ENCODE measurements around the gene LEFTY2. TPM values are rescaled to one million over a fixed set of nuclear protein-coding genes. Genes with fewer than 3 reads are reported as not detected.
"Not testable (repeated sequence)": the region's sequence is repeated elsewhere in the genome, so short reads cannot be mapped to it uniquely, and the experiment has no call there.

The LEFTY2 gene
- total RNA-seq, 3 donors from 2014 or later, result not detected

GRCh38 chr1:225942574-225942973 lies 1.6 kb upstream of the LEFTY2 start:
- DNase-seq, result no peak
- H3K4me3 Mint-ChIP-seq, result no peak overlapping the region
- no peaks in the 10 kb centered on the region for H3K9me3 Mint-ChIP-seq
- peaks cover 12% of the 10 kb centered on the region for H3K4me1 Mint-ChIP-seq (ENCODE audit: low read depth)
- ATAC-seq, result no peak
- peaks cover 3% of the 10 kb centered on the region for H3K27me3 Mint-ChIP-seq (ENCODE audit: low read depth)
- H3K36me3 Mint-ChIP-seq (ENCODE audit: insufficient read depth), result no peaks in the 10 kb centered on the region

- DNase-seq (no peak), ATAC-seq (no peak)
- no peaks in the 10 kb centered on the region for H3K36me3 Mint-ChIP-seq (ENCODE audit: insufficient read depth)
- peaks cover 3% of the 10 kb centered on the region for H3K27me3 Mint-ChIP-seq (ENCODE audit: low read depth)
- H3K4me3 Mint-ChIP-seq, result no peak overlapping the region
- peaks cover 12% of the 10 kb centered on the region for H3K4me1 Mint-ChIP-seq (ENCODE audit: low read depth)
- no peaks in the 10 kb centered on the region for H3K9me3 Mint-ChIP-seq
Observed at GRCh38 chr1:225941942-225942222, 862 bp upstream of the LEFTY2 start.

GRCh38 chr1:225940385-225941151 lies 452 bp downstream of the LEFTY2 start:
- H3K36me3 Mint-ChIP-seq (ENCODE audit: insufficient read depth), result no peaks in the 10 kb centered on the region
- ATAC-seq (no peak), DNase-seq (no peak)
- H3K27me3 Mint-ChIP-seq (ENCODE audit: low read depth), result peaks cover 3% of the 10 kb centered on the region
- peaks cover 12% of the 10 kb centered on the region for H3K4me1 Mint-ChIP-seq (ENCODE audit: low read depth)
- H3K9me3 Mint-ChIP-seq, result no peaks in the 10 kb centered on the region
- no peak overlapping the region for H3K4me3 Mint-ChIP-seq

- not testable (repeated sequence) for H3K36me3 Mint-ChIP-seq (ENCODE audit: insufficient read depth); H3K27me3 Mint-ChIP-seq (ENCODE audit: low read depth); H3K4me1 Mint-ChIP-seq (ENCODE audit: low read depth); DNase-seq; H3K4me3 Mint-ChIP-seq; ATAC-seq; H3K9me3 Mint-ChIP-seq
Observed at GRCh38 chr1:225939939-225940310, 1.1 kb downstream of the LEFTY2 start.

DNA sequence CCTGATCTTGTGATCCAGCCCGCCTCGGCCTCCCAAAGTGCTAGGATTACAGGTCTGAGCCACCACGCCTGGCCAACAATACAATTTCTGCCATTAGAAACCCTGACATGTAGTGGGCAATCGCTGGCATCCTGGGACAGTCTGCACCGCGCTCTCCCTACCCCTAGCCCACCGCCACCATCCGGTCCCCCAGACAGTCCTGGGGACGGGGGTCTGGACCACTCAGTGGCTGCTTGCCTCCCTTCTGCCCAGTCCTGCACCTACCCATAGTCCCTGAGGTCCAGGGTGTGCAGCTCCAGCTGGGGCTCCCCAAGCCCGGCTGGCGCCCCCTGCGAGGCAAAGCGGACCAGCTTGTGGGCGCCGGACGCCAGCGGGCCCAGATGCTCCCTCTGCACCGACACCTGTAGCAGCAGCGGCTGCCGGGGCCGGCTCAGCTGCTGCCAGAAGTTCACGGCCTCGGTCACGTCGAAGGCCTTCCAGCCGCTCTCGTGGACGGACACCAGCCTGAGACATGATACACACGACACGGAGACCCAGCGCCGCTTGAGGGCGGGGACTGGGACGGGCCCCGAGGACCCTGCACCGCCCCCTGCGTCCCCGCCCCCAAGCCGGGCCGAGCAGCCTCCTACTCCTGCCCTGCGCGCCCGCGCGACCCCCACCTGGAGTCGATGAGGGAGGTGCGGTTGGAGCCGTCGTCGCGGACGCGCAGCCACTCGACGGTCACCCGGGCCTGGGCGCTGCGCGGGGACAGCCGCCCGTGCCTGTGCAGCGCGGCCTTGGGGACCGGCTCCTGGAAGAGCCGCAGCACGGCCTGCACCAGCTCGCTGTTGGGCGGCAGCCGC lies 1.7 kb downstream of the LEFTY2 start:
- not testable (repeated sequence) for DNase-seq; H3K9me3 Mint-ChIP-seq; ATAC-seq; H3K4me3 Mint-ChIP-seq; H3K27me3 Mint-ChIP-seq (ENCODE audit: low read depth); H3K36me3 Mint-ChIP-seq (ENCODE audit: insufficient read depth); H3K4me1 Mint-ChIP-seq (ENCODE audit: low read depth)

- Mint-ChIP-seq H3K36me3 (ENCODE audit: insufficient read depth) (no peaks in the 10 kb centered on the region), H3K4me1 (ENCODE audit: low read depth) (no peaks in the 10 kb centered on the region), H3K9me3 (no peaks in the 10 kb centered on the region), H3K27me3 (ENCODE audit: low read depth) (peaks cover 3% of the 10 kb centered on the region), H3K4me3 (no peak overlapping the region)
- DNase-seq (no peak), ATAC-seq (no peak)
Observed at GRCh38 chr1:225937048-225937968, 3.7 kb downstream of the LEFTY2 start.

GRCh38 chr1:225936523-225936922 lies 4.5 kb downstream of the LEFTY2 start:
- Mint-ChIP-seq H3K27me3 (ENCODE audit: low read depth) (peaks cover 3% of the 10 kb centered on the region), H3K4me3 (no peak overlapping the region), H3K9me3 (no peaks in the 10 kb centered on the region), H3K36me3 (ENCODE audit: insufficient read depth) (no peaks in the 10 kb centered on the region), H3K4me1 (ENCODE audit: low read depth) (no peaks in the 10 kb centered on the region)
- DNase-seq, result no peak
- ATAC-seq, result no peak

DNA sequence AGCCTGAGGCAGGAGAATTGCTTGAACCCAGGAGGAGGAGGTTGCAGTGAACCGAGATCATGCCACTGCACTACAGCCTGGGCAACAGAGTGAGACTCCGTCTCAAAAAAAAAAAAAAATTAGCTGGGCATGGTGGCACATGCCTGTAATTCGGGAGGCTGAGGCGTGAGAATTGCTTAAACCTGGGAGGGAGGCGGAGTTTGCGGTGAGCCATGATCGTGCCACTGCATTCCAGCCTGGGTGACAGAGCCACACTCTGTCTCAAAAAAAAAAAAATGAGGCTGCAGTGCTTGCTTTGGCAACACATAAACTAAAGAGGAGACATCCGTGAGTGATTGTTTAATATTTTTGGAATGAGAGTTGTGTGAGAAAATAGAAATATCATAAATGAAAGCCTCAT lies 4.9 kb downstream of the LEFTY2 start:
- H3K36me3 Mint-ChIP-seq (ENCODE audit: insufficient read depth); H3K9me3 Mint-ChIP-seq; H3K4me1 Mint-ChIP-seq (ENCODE audit: low read depth); H3K4me3 Mint-ChIP-seq; H3K27me3 Mint-ChIP-seq (ENCODE audit: low read depth); DNase-seq; ATAC-seq: not testable (repeated sequence)

GRCh38 chr1:225934711-225935110 lies 6.3 kb downstream of the LEFTY2 start:
- ATAC-seq (no peak), DNase-seq (no peak)
- Mint-ChIP-seq H3K9me3 (no peaks in the 10 kb centered on the region), H3K4me1 (ENCODE audit: low read depth) (no peaks in the 10 kb centered on the region), H3K27me3 (ENCODE audit: low read depth) (no peaks in the 10 kb centered on the region), H3K4me3 (no peak overlapping the region), H3K36me3 (ENCODE audit: insufficient read depth) (no peaks in the 10 kb centered on the region)

GRCh38 chr1:225933072-225933471 lies 7.9 kb downstream of the LEFTY2 start:
- DNase-seq (no peak), ATAC-seq (no peak)
- Mint-ChIP-seq H3K4me1 (ENCODE audit: low read depth) (peaks cover 13% of the 10 kb centered on the region), H3K27me3 (ENCODE audit: low read depth) (no peaks in the 10 kb centered on the region), H3K36me3 (ENCODE audit: insufficient read depth) (no peaks in the 10 kb centered on the region), H3K9me3 (no peaks in the 10 kb centered on the region), H3K4me3 (no peak overlapping the region)

DNA sequence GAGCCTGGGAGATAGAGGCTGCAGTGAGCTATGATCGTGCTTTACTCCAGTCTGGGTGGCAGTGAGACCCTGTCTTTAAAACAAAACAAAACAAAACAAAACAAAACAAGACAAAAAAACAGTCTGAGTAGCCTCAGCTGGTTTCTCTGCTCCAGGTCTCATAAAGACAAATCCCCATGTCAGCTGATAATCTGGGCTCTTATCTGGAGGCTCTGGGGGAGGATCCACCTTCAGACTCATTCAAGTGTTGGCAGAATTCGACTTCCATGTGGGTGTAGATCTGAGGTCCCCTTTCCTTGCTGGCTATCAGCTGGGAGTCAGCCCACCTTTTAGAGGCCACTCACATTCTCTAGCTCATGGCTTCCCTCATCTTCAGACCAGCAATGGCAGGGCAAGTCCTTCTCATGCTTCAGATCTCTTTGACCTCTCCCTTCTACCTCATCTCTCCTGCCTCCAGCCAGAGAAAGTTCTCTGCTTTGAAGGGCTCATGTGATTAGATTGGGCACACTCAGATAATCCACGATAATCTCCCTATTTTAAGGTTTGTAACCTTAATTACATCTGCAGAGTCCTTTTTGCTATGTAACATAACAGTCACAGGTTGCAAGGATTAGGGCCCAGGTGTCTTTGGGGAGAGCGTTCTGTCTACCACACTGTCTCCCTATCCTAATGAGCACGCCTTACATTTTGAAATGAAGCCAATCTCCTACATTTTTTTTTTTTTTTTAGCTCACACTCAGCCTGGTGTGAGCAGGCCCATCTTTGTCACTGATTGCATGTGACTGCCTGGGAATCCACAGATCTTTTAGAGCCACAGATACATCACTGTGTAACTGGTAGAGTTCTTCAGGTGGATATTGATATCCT lies 9.5 kb downstream of the LEFTY2 start:
- H3K36me3 Mint-ChIP-seq (ENCODE audit: insufficient read depth), result no peaks in the 10 kb centered on the region
- no peaks in the 10 kb centered on the region for H3K27me3 Mint-ChIP-seq (ENCODE audit: low read depth)
- no peaks in the 10 kb centered on the region for H3K9me3 Mint-ChIP-seq
- DNase-seq (no peak), ATAC-seq (no peak)
- peaks cover 19% of the 10 kb centered on the region for H3K4me1 Mint-ChIP-seq (ENCODE audit: low read depth)
- H3K4me3 Mint-ChIP-seq, result no peak overlapping the region

- ATAC-seq (no peak), DNase-seq (no peak)
- Mint-ChIP-seq H3K4me1 (ENCODE audit: low read depth) (peaks cover 20% of the 10 kb centered on the region), H3K27me3 (ENCODE audit: low read depth) (no peaks in the 10 kb centered on the region), H3K36me3 (ENCODE audit: insufficient read depth) (no peaks in the 10 kb centered on the region), H3K9me3 (no peaks in the 10 kb centered on the region), H3K4me3 (no peak overlapping the region)
Observed at GRCh38 chr1:225930566-225930965, 10.5 kb downstream of the LEFTY2 start.

DNA sequence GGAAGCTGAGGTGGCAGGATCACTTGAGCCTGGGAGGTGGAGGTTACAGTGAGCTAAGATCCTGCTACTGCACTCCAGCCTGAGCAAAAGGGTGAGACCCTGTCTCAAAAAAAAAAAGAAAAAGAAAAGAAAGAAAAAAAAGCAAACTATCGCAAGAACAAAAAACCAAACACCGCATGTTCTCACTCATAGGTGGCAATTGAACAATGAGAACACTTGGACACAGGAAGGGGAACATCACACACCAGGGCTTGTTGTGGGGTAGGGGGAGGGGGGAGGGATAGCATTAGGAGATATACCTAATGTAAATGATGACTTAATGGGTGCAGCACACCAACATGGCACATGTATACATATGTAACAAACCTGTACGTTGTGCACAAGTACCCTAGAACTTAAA lies 11.6 kb downstream of the LEFTY2 start:
- not testable (repeated sequence) for H3K27me3 Mint-ChIP-seq (ENCODE audit: low read depth); H3K9me3 Mint-ChIP-seq; ATAC-seq; DNase-seq; H3K36me3 Mint-ChIP-seq (ENCODE audit: insufficient read depth); H3K4me3 Mint-ChIP-seq
- peaks cover 22% of the 10 kb centered on the region for H3K4me1 Mint-ChIP-seq (ENCODE audit: low read depth)
